ENCODE results near the gene ITM2B. TPM values are rescaled to one million over a fixed set of nuclear protein-coding genes. Genes with fewer than 3 reads are reported as not detected.

ITM2B gene
- total RNA-seq, 1 experiment from 2014 or later: 387 TPM

GRCh38 chr13:48304143-48304876 is 71.3 kb downstream of the ITM2B start:
- peak; percentile 64 for DNase-seq (ENCODE audit: low read depth)

GRCh38 chr13:48311223-48311622 is 78.2 kb downstream of the ITM2B start:
- DNase-seq (ENCODE audit: low read depth): no peak

- DNase-seq (ENCODE audit: low read depth): no peak
These were observed 83.1 kb downstream of the ITM2B start for GRCh38 chr13:48315969-48316650.

GRCh38 chr13:48316826-48317510 is 84.0 kb downstream of the ITM2B start:
- no peak for DNase-seq (ENCODE audit: low read depth)

- DNase-seq (ENCODE audit: low read depth): no peak
These were observed 84.7 kb downstream of the ITM2B start for GRCh38 chr13:48317511-48318376.

- no peak for DNase-seq (ENCODE audit: low read depth)
These were observed 85.4 kb downstream of the ITM2B start for GRCh38 chr13:48318377-48318811.

GRCh38 chr13:48318821-48319511 is 86.0 kb downstream of the ITM2B start:
- no peak for DNase-seq (ENCODE audit: low read depth)

Other genes with a start within 250 kb of the ITM2B start
- 34.1 and 45.4 TPM in 2 replicates for gene SUCLA2, start 231.9 kb upstream of the ITM2B start, total RNA-seq (2014; rRNA removed; shearing (Covaris generic))
- gene NUDT15, start 195.5 kb upstream of the ITM2B start, total RNA-seq (2014; rRNA removed; shearing (Covaris generic)): 16.7 and 24.2 TPM in 2 replicates
- gene MED4, start 138.1 kb upstream of the ITM2B start, total RNA-seq (2014; rRNA removed; shearing (Covaris generic)): 15.8 and 32.7 TPM in 2 replicates
- 3.2 and 5.6 TPM in 2 replicates for gene RB1, start 70.5 kb downstream of the ITM2B start, total RNA-seq (2014; rRNA removed; shearing (Covaris generic))
- 0.12 TPM in 1 of 2 replicates, not detected in the other for gene LPAR6, start 179.9 kb downstream of the ITM2B start, total RNA-seq (2014; rRNA removed; shearing (Covaris generic))

Data from M059J (cell line).